ENCODE measurements around the gene UMOD. TPM values are rescaled to one million over a fixed set of nuclear protein-coding genes. Genes with fewer than 3 reads are reported as not detected.

The UMOD gene
- total RNA-seq, 1 experiment from 2014 or later = not detected

DNA sequence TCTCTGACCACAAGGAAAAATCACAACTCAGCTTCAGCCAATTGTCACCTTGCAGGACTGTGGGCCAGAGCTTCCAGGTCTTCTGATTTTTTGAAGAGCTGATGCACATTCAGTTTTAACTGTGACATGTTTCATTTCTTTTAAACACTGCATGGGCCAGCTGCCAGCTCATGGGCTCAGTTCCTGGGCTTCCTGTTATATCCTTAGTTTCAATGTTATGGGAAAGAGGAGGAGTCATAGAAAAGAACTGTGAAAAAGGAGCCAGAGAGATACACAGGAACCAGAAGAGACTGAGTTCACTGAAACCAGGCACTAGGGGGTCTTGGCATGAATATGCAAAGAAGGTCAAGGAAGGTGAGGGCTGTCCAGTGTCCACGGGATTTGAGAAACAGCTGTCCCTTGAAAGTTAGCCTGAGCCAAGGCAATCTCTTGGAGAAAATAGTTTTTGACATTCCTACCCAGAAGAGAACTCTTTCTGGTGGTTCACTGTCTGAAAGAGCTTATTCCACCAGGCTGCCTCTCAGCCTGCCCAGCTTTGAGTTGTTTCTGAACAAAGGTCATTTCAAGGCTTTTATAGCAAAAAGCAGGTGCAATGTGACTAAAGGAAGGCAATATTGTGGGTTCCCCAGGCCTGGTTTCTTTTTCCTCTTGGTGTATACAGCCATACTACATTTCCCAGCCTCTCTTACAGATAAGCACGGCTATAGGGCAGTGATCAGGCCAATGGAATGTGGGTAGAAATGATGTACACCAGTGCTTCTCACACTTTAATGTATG is 41.5 kb upstream of the UMOD start:
- POLR2A ChIA-PET = no interaction called here
- TF ChIP-seq, protein P1, sequence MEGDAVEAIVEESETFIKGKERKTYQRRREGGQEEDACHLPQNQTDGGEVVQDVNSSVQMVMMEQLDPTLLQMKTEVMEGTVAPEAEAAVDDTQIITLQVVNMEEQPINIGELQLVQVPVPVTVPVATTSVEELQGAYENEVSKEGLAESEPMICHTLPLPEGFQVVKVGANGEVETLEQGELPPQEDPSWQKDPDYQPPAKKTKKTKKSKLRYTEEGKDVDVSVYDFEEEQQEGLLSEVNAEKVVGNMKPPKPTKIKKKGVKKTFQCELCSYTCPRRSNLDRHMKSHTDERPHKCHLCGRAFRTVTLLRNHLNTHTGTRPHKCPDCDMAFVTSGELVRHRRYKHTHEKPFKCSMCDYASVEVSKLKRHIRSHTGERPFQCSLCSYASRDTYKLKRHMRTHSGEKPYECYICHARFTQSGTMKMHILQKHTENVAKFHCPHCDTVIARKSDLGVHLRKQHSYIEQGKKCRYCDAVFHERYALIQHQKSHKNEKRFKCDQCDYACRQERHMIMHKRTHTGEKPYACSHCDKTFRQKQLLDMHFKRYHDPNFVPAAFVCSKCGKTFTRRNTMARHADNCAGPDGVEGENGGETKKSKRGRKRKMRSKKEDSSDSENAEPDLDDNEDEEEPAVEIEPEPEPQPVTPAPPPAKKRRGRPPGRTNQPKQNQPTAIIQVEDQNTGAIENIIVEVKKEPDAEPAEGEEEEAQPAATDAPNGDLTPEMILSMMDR (IDR thresholded peaks at IDR 0.05; ENCODE audit: unreplicated experiment) = no peak
- H3K36me3 Mint-ChIP-seq (ENCODE audit: insufficient read depth, unreplicated experiment) = no peaks in the 10 kb centered on the region
- intact Hi-C loops (cut with micrococcal nuclease) = no loop called here
- H3K4me3 Mint-ChIP-seq (ENCODE audit: unreplicated experiment) = no peak overlapping the region
- peaks cover 14% of the 10 kb centered on the region for H3K4me1 Mint-ChIP-seq (ENCODE audit: insufficient read depth, unreplicated experiment)
- DNase-seq (ENCODE audit: unreplicated experiment) = no peak
- no peaks in the 10 kb centered on the region for H3K27me3 Mint-ChIP-seq (ENCODE audit: insufficient read depth, unreplicated experiment)
- no peaks in the 10 kb centered on the region for H3K9me3 Mint-ChIP-seq (ENCODE audit: unreplicated experiment)
- no peak overlapping the region for H3K27ac Mint-ChIP-seq (ENCODE audit: low read depth, unreplicated experiment)
- BruUV-seq (replicated peaks) = no TSS peak
- CTCF ChIA-PET = interaction anchor here (0.6 to 6.7 kb wide), 7 partner anchors 10 to 1017 kb away, joined by 3 to 61 read pairs (median 3); no protein-coding TSS in a partner anchor

DNA sequence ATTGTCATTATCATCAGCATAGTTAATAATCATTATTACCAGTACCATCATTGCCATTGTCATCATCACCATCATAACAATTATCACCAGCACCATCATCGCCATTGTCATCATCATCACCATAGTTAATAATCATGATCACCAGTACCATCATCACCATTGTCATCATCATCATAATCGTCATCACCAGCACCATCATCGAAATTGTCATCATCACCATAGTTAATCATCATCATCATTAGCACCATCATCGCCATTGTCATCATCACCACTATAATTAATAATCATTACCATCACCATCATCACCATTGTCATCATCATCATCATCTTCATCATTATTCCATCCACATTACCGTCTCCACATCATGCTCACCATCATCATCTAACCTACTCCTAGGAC is 38.5 kb upstream of the UMOD start:
- H3K4me1 Mint-ChIP-seq (ENCODE audit: insufficient read depth, unreplicated experiment) = peaks cover 9% of the 10 kb centered on the region
- no TSS peak for BruUV-seq (replicated peaks)
- peaks cover 11% of the 10 kb centered on the region for H3K27me3 Mint-ChIP-seq (ENCODE audit: insufficient read depth, unreplicated experiment)
- H3K27ac Mint-ChIP-seq (ENCODE audit: low read depth, unreplicated experiment) = no peak overlapping the region
- DNase-seq (ENCODE audit: unreplicated experiment) = no peak
- POLR2A ChIA-PET = no interaction called here
- CTCF ChIA-PET = no interaction called here
- intact Hi-C loops (cut with micrococcal nuclease) = no loop called here
- H3K4me3 Mint-ChIP-seq (ENCODE audit: unreplicated experiment) = no peak overlapping the region
- no peaks in the 10 kb centered on the region for H3K9me3 Mint-ChIP-seq (ENCODE audit: unreplicated experiment)
- TF ChIP-seq, protein P1 (IDR thresholded peaks at IDR 0.05; ENCODE audit: unreplicated experiment) = no peak
- H3K36me3 Mint-ChIP-seq (ENCODE audit: insufficient read depth, unreplicated experiment) = no peaks in the 10 kb centered on the region

DNA sequence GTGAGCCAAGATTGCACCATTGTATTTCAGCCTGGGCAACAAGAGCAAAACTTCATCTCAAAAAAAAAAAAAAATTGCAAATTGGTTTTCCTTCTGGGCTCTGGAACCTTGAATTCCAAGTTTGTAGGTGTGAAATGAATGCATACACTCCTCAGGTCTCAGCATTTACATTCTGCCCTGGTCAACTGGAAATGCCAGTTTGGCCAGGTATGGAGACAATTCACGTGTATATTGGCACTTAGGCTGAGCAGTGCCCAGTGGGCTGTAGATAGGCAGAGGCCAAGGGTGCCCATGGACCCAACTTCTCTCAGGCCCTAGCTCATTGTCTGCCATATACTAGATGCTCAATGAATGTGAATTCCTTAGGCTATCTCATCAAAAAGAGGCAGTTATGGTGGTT is 36.3 kb upstream of the UMOD start:
- H3K4me3 Mint-ChIP-seq (ENCODE audit: unreplicated experiment) = no peak overlapping the region
- intact Hi-C loops (cut with micrococcal nuclease) = loop anchor here (5.0 to 10.0 kb wide), 2 partner anchors 318 to 784 kb away; no protein-coding TSS in a partner anchor
- CTCF ChIA-PET = interaction anchor here (0.7 to 18.4 kb wide), 4 partner anchors 8 to 484 kb away, joined by 3 to 537 read pairs (median 4); no protein-coding TSS in a partner anchor

DNA sequence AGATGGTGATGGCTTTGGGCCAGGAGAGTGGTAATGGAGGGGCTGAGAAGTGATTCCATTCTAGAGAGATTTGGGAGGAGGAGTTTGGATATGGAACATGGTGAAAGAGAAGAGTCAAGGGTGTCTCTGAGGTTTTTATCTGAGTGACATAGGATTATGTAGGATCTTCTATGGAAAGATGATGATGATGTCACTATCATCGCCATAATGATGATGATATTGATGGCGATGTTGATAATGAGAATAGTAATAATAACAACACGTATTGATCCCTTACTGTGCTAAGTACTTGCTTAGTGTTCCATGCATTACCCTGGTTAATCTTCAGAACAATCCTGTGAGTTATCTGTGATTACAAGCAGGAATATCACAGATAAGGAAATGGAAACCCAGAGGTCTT is 35.5 kb upstream of the UMOD start:
- POLR2A ChIA-PET = interaction anchor here (0.7 kb wide), 1 partner anchor 53 kb away, joined by 4 read pairs; no protein-coding TSS in a partner anchor
- Mint-ChIP-seq H3K36me3 (ENCODE audit: insufficient read depth, unreplicated experiment) (no peaks in the 10 kb centered on the region), H3K9me3 (ENCODE audit: unreplicated experiment) (no peaks in the 10 kb centered on the region), H3K27me3 (ENCODE audit: insufficient read depth, unreplicated experiment) (peaks cover 11% of the 10 kb centered on the region), H3K27ac (ENCODE audit: low read depth, unreplicated experiment) (no peak overlapping the region), H3K4me3 (ENCODE audit: unreplicated experiment) (no peak overlapping the region), H3K4me1 (ENCODE audit: insufficient read depth, unreplicated experiment) (no peaks in the 10 kb centered on the region)
- CTCF ChIA-PET = interaction anchor here (0.6 to 18.4 kb wide), 6 partner anchors 9 to 483 kb away, joined by 3 to 537 read pairs (median 4); no protein-coding TSS in a partner anchor
- no TSS peak for BruUV-seq (replicated peaks)
- TF ChIP-seq, protein P1 (IDR thresholded peaks at IDR 0.05; ENCODE audit: unreplicated experiment) = no peak
- intact Hi-C loops (cut with micrococcal nuclease) = loop anchor here (5.0 to 10.0 kb wide), 2 partner anchors 319 to 783 kb away; no protein-coding TSS in a partner anchor
- no peak for DNase-seq (ENCODE audit: unreplicated experiment)

More for the DNA sequence above, 36.3 kb upstream of the UMOD start:
- TF ChIP-seq, protein P1 (IDR thresholded peaks at IDR 0.05; ENCODE audit: unreplicated experiment) = no peak
- no TSS peak for BruUV-seq (replicated peaks)
- Mint-ChIP-seq H3K36me3 (ENCODE audit: insufficient read depth, unreplicated experiment) (no peaks in the 10 kb centered on the region), H3K27ac (ENCODE audit: low read depth, unreplicated experiment) (no peak overlapping the region), H3K9me3 (ENCODE audit: unreplicated experiment) (no peaks in the 10 kb centered on the region), H3K27me3 (ENCODE audit: insufficient read depth, unreplicated experiment) (peaks cover 11% of the 10 kb centered on the region), H3K4me1 (ENCODE audit: insufficient read depth, unreplicated experiment) (peaks cover 6% of the 10 kb centered on the region)
- POLR2A ChIA-PET = interaction anchor here (0.7 kb wide), 1 partner anchor 54 kb away, joined by 4 read pairs; no protein-coding TSS in a partner anchor
- DNase-seq (ENCODE audit: unreplicated experiment) = no peak
